ENCODE measurements around the gene STAM.

- TF ChIP-seq CTCF (conservative IDR thresholded peaks at IDR 0.05; ENCODE audit: low read length) (no peak), EZH2phosphoT487 (IDR thresholded peaks at IDR 0.05; ENCODE audit: borderline replicate concordance, low read depth, low read length) (no peak)
Measured at GRCh38 chr10:17685233-17685840, 41.4 kb downstream of the STAM start.
